GM19193 (cell line): ENCODE data around the gene PTBP3.
A peak's percentile ranks its signal among the peaks of the same experiment; 100 is the strongest.

ENCODE experiments used
- POLR2A ChIP-seq: IDR thresholded peaks from 4 replicates; pipeline ENCODE4 v1.6.1; 2011; ENCODE audit not compliant: insufficient read depth, insufficient read length; ENCODE audit errors: extremely low read depth

PTBP3 gene

GRCh38 chr9:112332977-112333638 lies at the start of gene PTBP3:
PTBP3 (minus strand) TSS chr9:112333619; CDS start chr9:112297865, 35,754 bp downstream.
- peak; percentile 82 for TF ChIP-seq POLR2A

GRCh38 chr9:112382501-112383364 lies 49.3 kb upstream of the PTBP3 start:
- TF ChIP-seq POLR2A: no peak

- TF ChIP-seq POLR2A: no peak
These were observed 48.6 kb upstream of the PTBP3 start for GRCh38 chr9:112382066-112382465.

- TF ChIP-seq POLR2A: no peak
These were observed 47.4 kb upstream of the PTBP3 start for GRCh38 chr9:112380825-112381221.

GRCh38 chr9:112380102-112380824 lies 46.8 kb upstream of the PTBP3 start, which contains the start of gene HSDL2:
HSDL2 (plus strand) TSS chr9:112380108; CDS start chr9:112380164, 56 bp downstream.
- no peak for TF ChIP-seq POLR2A

GRCh38 chr9:112379177-112380101 lies 46.0 kb upstream of the PTBP3 start:
- TF ChIP-seq POLR2A: peak; percentile 80

GRCh38 chr9:112378328-112379176 lies 45.1 kb upstream of the PTBP3 start:
- TF ChIP-seq POLR2A: no peak

- TF ChIP-seq POLR2A: no peak
These were observed 44.4 kb upstream of the PTBP3 start for GRCh38 chr9:112377684-112378327.

- TF ChIP-seq POLR2A: no peak
These were observed 43.7 kb upstream of the PTBP3 start for GRCh38 chr9:112377087-112377486.

GRCh38 chr9:112375361-112375760 lies 41.9 kb upstream of the PTBP3 start:
- no peak for TF ChIP-seq POLR2A

GRCh38 chr9:112371060-112371459 lies 37.6 kb upstream of the PTBP3 start:
- no peak for TF ChIP-seq POLR2A

GRCh38 chr9:112369817-112370216 lies 36.4 kb upstream of the PTBP3 start:
- TF ChIP-seq POLR2A: no peak

GRCh38 chr9:112367465-112367864 lies 34.0 kb upstream of the PTBP3 start:
- no peak for TF ChIP-seq POLR2A

- TF ChIP-seq POLR2A: no peak
These were observed 33.2 kb upstream of the PTBP3 start for GRCh38 chr9:112366591-112366990.

- TF ChIP-seq POLR2A: no peak
These were observed 31.3 kb upstream of the PTBP3 start for GRCh38 chr9:112364761-112365160.
